Left lobe of liver (tissue), 2 donors: Measurements from ENCODE around the gene BMPR1A. TPM values are rescaled to one million over a fixed set of nuclear protein-coding genes. Genes with fewer than 3 reads are reported as not detected.
"Not testable (repeated sequence)": the region's sequence is repeated elsewhere in the genome, so short reads cannot be mapped to it uniquely, and the experiment has no call there.

ENCODE experiments used
- ATAC-seq: fragments of 200-7000 bp; cut with Tn5 transposase; one replicate; pipeline ENCODE4 v1.9.1; 2020; ENCODE audit warnings: mild to moderate bottlenecking, moderate library complexity
- DNase-seq: peaks from one replicate; pipeline ENCODE4 v3.0.0-alpha.2; 2020; ENCODE audit warnings: low spot score
- total RNA-seq: library from RNA; stranded (reverse); gene quantifications from one replicate; pipeline ENCODE4 v1.2.1, GENCODE V29; 2021
- donor health status: DM: no; HTN: no; CAD: no; lungs with moderate emphysema.
- donor health status: DM: no; HTN: yes; CAD: no.

The BMPR1A gene
- total RNA-seq, 1 donor from 2014 or later, result 12.6 TPM

GRCh38 chr10:86952697-86953096 is 196.3 kb downstream of the BMPR1A start:
- DNase-seq, ATAC-seq: not testable (repeated sequence)

- ATAC-seq, result peak; percentile 83
- peak; percentile 69 for DNase-seq
These were observed 197.6 kb downstream of the BMPR1A start for GRCh38 chr10:86953747-86954680.

- ATAC-seq, result no peak
- DNase-seq, result no peak
These were observed 198.5 kb downstream of the BMPR1A start for GRCh38 chr10:86954681-86955500.

- ATAC-seq, result no peak
- peak; percentile 44 for DNase-seq
These were observed 199.2 kb downstream of the BMPR1A start for GRCh38 chr10:86955501-86956194.

GRCh38 chr10:86956195-86956847 is 199.9 kb downstream of the BMPR1A start:
- DNase-seq, result no peak

GRCh38 chr10:86956848-86957448 is 200.5 kb downstream of the BMPR1A start:
- ATAC-seq (no peak), DNase-seq (no peak)

More at GRCh38 chr10:86956195-86956847, 199.9 kb downstream of the BMPR1A start:
- ATAC-seq, result no peak

GRCh38 chr10:86957471-86958115 is 201.2 kb downstream of the BMPR1A start, which contains the start of gene MMRN2:
MMRN2 (minus strand) TSS chr10:86957615; CDS start chr10:86957541, 74 bp downstream.
- peak; percentile 43 for DNase-seq

GRCh38 chr10:86958116-86958900 is 201.9 kb downstream of the BMPR1A start, which contains the start of gene SNCG:
SNCG (plus strand) TSS chr10:86958599; CDS start chr10:86958698, 99 bp downstream.
- ATAC-seq (peak; percentile 18), DNase-seq (peak; percentile 52)

More at GRCh38 chr10:86957471-86958115, 201.2 kb downstream of the BMPR1A start, which contains the start of gene MMRN2:
- no peak for ATAC-seq

GRCh38 chr10:86958901-86959736 is 202.7 kb downstream of the BMPR1A start:
- ATAC-seq, result peak; percentile 13
- peak; percentile 43 for DNase-seq

- ATAC-seq (no peak), DNase-seq (no peak)
These were observed 203.3 kb downstream of the BMPR1A start for GRCh38 chr10:86959737-86960002.

GRCh38 chr10:86960003-86960862 is 203.8 kb downstream of the BMPR1A start:
- peak; percentile 83 for ATAC-seq
- DNase-seq, result no peak

- DNase-seq (no peak), ATAC-seq (no peak)
These were observed 204.5 kb downstream of the BMPR1A start for GRCh38 chr10:86960863-86961434.

GRCh38 chr10:86961481-86962091 is 205.2 kb downstream of the BMPR1A start:
- no peak for DNase-seq

GRCh38 chr10:86962136-86962980 is 205.9 kb downstream of the BMPR1A start:
- no peak for DNase-seq

More at GRCh38 chr10:86961481-86962091, 205.2 kb downstream of the BMPR1A start:
- no peak for ATAC-seq

GRCh38 chr10:86962981-86963310 is 206.5 kb downstream of the BMPR1A start:
- DNase-seq (peak; percentile 36), ATAC-seq (no peak)

More at GRCh38 chr10:86962136-86962980, 205.9 kb downstream of the BMPR1A start:
- ATAC-seq, result no peak
